K562 (cell line): Measurements from ENCODE around the gene PCDHGA4. TPM values are rescaled to one million over a fixed set of nuclear protein-coding genes. Genes with fewer than 3 reads are reported as not detected.

Source experiments
- ATAC-seq: fragments of 200-7000 bp; cut with Tn5 transposase; 3 replicates; pipeline ENCODE4 v1.9.1; 2020; ENCODE audit warnings: moderate library complexity
- BruUV-seq: library from RNA; stranded (reverse); fragments of 400-500 nt; replicated peaks from 2 replicates; lab custom pipeline; 2021; lab: Mats Ljungman, UMichigan
- CTCF ChIA-PET: fragments of 300-600 bp; formaldehyde crosslinking; extraction: SDS; loops from one replicate; lab custom pipeline; 2021; ENCODE audit warnings: low intra/inter-chr PET ratio; lab: Yijun Ruan, JAX
- POLR2A ChIA-PET: fragments of 300-600, 350-650 bp; sonication (Branson Sonifier 250); formaldehyde crosslinking; extraction: SDS; loops from one replicate; lab custom pipeline; 2021; ENCODE audit warnings: antibody characterized with exemption, inconsistent platforms; lab: Yijun Ruan, JAX
- DNase-seq, 4 experiments: peaks; one replicate each; pipeline versions ENCODE4 v3.0.0 to v3.0.0-alpha.2; 2011 to 2018; ENCODE audit warnings: low spot score in 3 of 4, mixed read lengths in 3 of 4; ENCODE audit errors: extremely low read depth in 1 of 4
- FAIRE-seq: peaks from 2 replicates; lab custom pipeline; 2011; peaks lifted over from hg19 to GRCh38; lab: Jason Lieb, UNC
- H2AFZ ChIP-seq: 2 replicates; pipeline ENCODE4 v1.6.0; 2011; ENCODE audit warnings: low read depth, low read length, control low read depth, inconsistent platforms
- H3K27ac ChIP-seq: fragments of 200-600 bp; 3 replicates; pipeline ENCODE4 v1.8.0; 2011; ENCODE audit warnings: low read depth, mild to moderate bottlenecking, control low read depth, inconsistent platforms, low read length, moderate library complexity, mixed read lengths; ENCODE audit errors: extremely low read depth
- H3K27me3 ChIP-seq, 2 experiments: fragments of 300-600 bp in 1 of 2; 2 replicates in 1 of 2; 3 replicates in 1 of 2; pipeline versions ENCODE4 v1.6.0 to v1.8.0; 2011; ENCODE audit warnings: inconsistent platforms in 2 of 2, low read length in 2 of 2, mild to moderate bottlenecking in 1 of 2, mixed read lengths in 1 of 2, moderate library complexity in 1 of 2; ENCODE audit not compliant: control insufficient read depth in 2 of 2, insufficient read depth in 2 of 2
- H3K36me3 ChIP-seq: fragments of 300-600 bp; 3 replicates; pipeline ENCODE4 v1.8.0; 2011; ENCODE audit warnings: mild to moderate bottlenecking, low read length, inconsistent platforms; ENCODE audit not compliant: control insufficient read depth, insufficient read depth
- H3K4me1 ChIP-seq, 2 experiments: fragments of 200-600 bp in 1 of 2; replicated peaks in 1 of 2; 2 replicates in 1 of 2; 3 replicates in 1 of 2; pipeline versions ENCODE4 v1.5.1 to v1.8.0; 2011; ENCODE audit warnings: inconsistent platforms in 2 of 2, low read length in 2 of 2, mild to moderate bottlenecking in 1 of 2, mixed read lengths in 1 of 2, moderate library complexity in 1 of 2; ENCODE audit not compliant: control insufficient read depth in 2 of 2, insufficient read depth in 2 of 2
- H3K4me2 ChIP-seq: 2 replicates; pipeline ENCODE4 v1.6.1; 2011; ENCODE audit warnings: low read length, control low read depth, inconsistent platforms, mixed read lengths; ENCODE audit not compliant: insufficient read depth
- H3K4me3 ChIP-seq: fragments of 200-600 bp; sonication (generic), shearing (Covaris generic); 2 replicates; pipeline ENCODE4 v1.5.1; 2016; ENCODE audit warnings: control low read depth, inconsistent platforms
- H3K79me2 ChIP-seq: fragments of 200-600 bp; 3 replicates; pipeline ENCODE4 v1.8.0; 2011; ENCODE audit warnings: low read length, inconsistent platforms; ENCODE audit not compliant: control insufficient read depth, insufficient read depth
- H3K9ac ChIP-seq, 2 experiments: 2 replicates each; pipeline versions ENCODE4 v1.6.0 to v1.6.1; 2011; ENCODE audit warnings: low read depth in 2 of 2, low read length in 2 of 2, control low read depth in 1 of 2, inconsistent platforms in 1 of 2, mild to moderate bottlenecking in 1 of 2, mixed read lengths in 1 of 2; ENCODE audit not compliant: insufficient read depth in 1 of 2
- H3K9me1 ChIP-seq: one replicate; pipeline ENCODE4 v1.6.0; 2011; ENCODE audit warnings: inconsistent platforms, mild to moderate bottlenecking, low read length, moderate library complexity; ENCODE audit not compliant: control insufficient read depth, insufficient read depth
- H3K9me3 ChIP-seq: replicated peaks from 2 replicates; pipeline ENCODE4 v1.5.1; 2011; ENCODE audit warnings: low read depth, low read length, inconsistent platforms; ENCODE audit not compliant: control insufficient read depth, insufficient read depth
- H4K20me1 ChIP-seq: replicated peaks from 2 replicates; pipeline ENCODE4 v1.6.1; 2011; ENCODE audit warnings: low read length, inconsistent platforms, mixed read lengths; ENCODE audit not compliant: control insufficient read depth, insufficient read depth
- CBFB ChIP-seq: sonication (generic); formaldehyde crosslinking; IDR thresholded peaks from 2 replicates; pipeline ENCODE4 v1.4.0; 2020; ENCODE audit warnings: mild to moderate bottlenecking, missing genetic modification reagents
- CEBPZ ChIP-seq: fragments of 150-350 bp; IDR thresholded peaks from 2 replicates; pipeline ENCODE4 v1.6.1; 2014; ENCODE audit warnings: low read depth, mild to moderate bottlenecking, low read length, borderline replicate concordance
- SNAPC5 ChIP-seq: fragments of 250-450 bp; sonication (Bioruptor Pico); IDR thresholded peaks from 2 replicates; pipeline ENCODE4 v1.8.0; 2021; ENCODE audit warnings: moderate library complexity, mild to moderate bottlenecking, inconsistent platforms
- WGBS: fragments of 100-300 bp; shearing (Covaris generic); methylation state at CpG from one replicate; pipeline ENCODE4 v1.1.6; 2016; ENCODE audit warnings: low coverage, mixed read lengths; ENCODE audit not compliant: insufficient coverage; ENCODE audit errors: missing lambda C conversion rate; 5-methylcytosine and 5-hydroxymethylcytosine counted together
- in situ Hi-C: fragments of 300-500 bp; cut with MboI; formaldehyde crosslinking; loops from 4 replicates; pipeline ENCODE4 v1.15.0; 2018; ENCODE audit warnings: inconsistent platforms, mixed read lengths
- intact Hi-C: fragments of 100-400 bp; cut with micrococcal nuclease; formaldehyde crosslinking; loops from 2 replicates; pipeline ENCODE4 v1.14.2; 2022
- polyA plus RNA-seq, 8 experiments: library from polyadenylated mRNA; depleted of rRNA in 4 of 8; stranded (reverse) in 5 of 8; unstranded in 3 of 8; fragments of >200 nt; fragmentation: Nextera tagmentation in 2 of 8; fragmentation: Illumina TruSeq in 1 of 8; extraction: Ambion mirVana in 2 of 8; extraction: Trizol in 1 of 8; gene quantifications; 2 replicates each; pipeline versions ENCODE4 v1.2.1 to v1.2.3, GENCODE V29; 2011 to 2014; ENCODE audit warnings: inconsistent platforms in 1 of 8, missing spikeins in 1 of 8
- total RNA-seq, 7 experiments: library from RNA; depleted of rRNA in 6 of 7; stranded (reverse); fragments of >200 nt in 6 of 7; fragmentation: Illumina TruSeq in 2 of 7; extraction: Trizol in 2 of 7; gene quantifications; 2 replicates each; pipeline versions ENCODE4 v1.2.1 to v1.2.3, GENCODE V29; 2011 to 2021; ENCODE audit warnings: low replicate concordance in 1 of 7

Gene PCDHGA4
- total and polyA plus RNA-seq, 9 of the 15 experiments (the other 6 are each of a cell fraction or from before 2014, with no cell fraction given): 0.12 to 0.40 (median 0.36) TPM; not detected in 2

DNA sequence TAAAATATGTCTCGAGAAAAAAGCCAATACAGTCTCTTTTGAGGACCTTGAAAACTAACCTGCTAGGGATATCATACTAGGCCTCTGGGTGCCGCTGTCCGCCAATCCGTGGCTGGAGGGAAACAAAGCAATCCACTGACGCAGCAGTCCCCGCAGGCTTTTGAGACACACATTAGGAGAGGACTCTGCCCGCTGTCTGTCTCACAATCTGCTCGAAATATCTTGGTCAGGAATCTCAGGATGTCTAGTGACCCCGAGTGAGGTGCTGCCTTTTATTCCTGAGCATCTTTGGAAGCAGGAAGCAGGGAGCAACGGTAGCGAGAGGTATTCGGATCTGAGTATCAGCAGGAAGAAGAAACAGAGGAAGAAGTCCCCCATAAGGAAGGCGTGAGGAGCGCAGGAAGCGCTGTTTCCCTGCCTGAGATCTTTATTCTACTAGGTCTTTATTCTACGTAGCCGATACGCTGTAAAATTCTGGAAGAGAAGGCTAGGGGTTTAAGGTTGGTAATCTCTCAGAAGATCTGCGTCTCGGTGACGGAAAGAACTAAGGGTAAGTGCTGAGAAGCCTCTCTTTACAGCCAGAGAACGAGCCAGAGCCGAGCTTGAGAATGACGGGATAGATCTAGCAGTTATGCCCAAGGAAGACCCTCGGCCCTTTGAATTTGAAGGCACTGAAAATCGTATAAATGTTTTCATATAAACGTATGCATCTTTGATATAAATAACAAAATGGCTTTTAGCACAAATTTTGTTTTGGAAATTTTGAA lies 28.6 kb upstream of the PCDHGA4 start (continued):
- no peak for TF ChIP-seq CEBPZ

DNA sequence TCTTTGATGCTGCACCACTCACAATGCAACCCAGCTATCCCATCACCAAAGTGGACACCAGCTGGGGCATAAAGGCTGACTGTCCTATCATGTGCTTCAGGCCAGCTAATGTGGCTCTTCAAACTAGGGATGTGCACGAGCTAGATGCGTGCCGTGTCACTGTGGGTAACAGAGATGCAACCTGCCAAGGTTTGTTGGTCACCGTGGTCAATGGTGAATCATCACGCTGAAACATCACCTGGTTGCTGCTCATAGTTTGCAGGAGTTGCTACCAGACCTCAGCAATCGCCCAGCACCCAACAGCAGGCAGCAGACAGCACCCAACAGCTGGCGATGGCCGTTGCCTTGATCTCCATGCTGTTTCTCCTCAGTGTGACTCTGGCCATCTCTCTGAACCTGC lies 26.6 kb upstream of the PCDHGA4 start:
- Histone ChIP-seq H2AFZ (no peak overlapping the region), H3K9me3 (no peaks in the 10 kb centered on the region), H4K20me1 (no peaks in the 10 kb centered on the region), H3K9me1 (no peaks in the 10 kb centered on the region), H3K27me3 (peaks cover 0 to 6% of the 10 kb centered on the region in 2 experiments; a peak in 3 of 5 replicates), H3K4me3 (no peak overlapping the region), H3K27ac (no peak overlapping the region), H3K9ac (no peak overlapping the region), H3K4me1 (no peaks in the 10 kb centered on the region; a peak in 1 of 5 replicates), H3K36me3 (no peaks in the 10 kb centered on the region), H3K79me2 (no peaks in the 10 kb centered on the region), H3K4me2 (no peak overlapping the region)
- in situ Hi-C loops: no loop called here
- CTCF ChIA-PET: no interaction called here
- ATAC-seq (no peak), FAIRE-seq (no peak), DNase-seq (no peak)
- TF ChIP-seq CBFB (CRISPR knock-in tag) (0 out of 2 replicates have a peak, but pooled peaks have one; percentile 37), SNAPC5 (CRISPR knock-in tag) (no peak)
- intact Hi-C loops: loop anchor here (5.0 to 10.0 kb wide), 2 partner anchors 44 to 113 kb away; partner anchors contain the start of genes PCDHB13, PCDHGA6 and PCDHGB3
- POLR2A ChIA-PET: interaction anchor here (1.2 kb wide), 1 partner anchor 8 kb away, joined by 5 read pairs; the partner anchor contains the start of gene TAF7
- no TSS peak for BruUV-seq
- WGBS: 15% methylated on average over 8 of the region's 8 CpGs
